ENCODE data around the gene TMEM190. TPM values are rescaled to one million over a fixed set of nuclear protein-coding genes. Genes with fewer than 3 reads are reported as not detected.

TMEM190 gene
- total RNA-seq, 1 donor from 2014 or later: not detected

- H3K27ac Mint-ChIP-seq: peak overlapping the region; percentile 30
- H3K27me3 Mint-ChIP-seq: no peaks in the 10 kb centered on the region
- no peaks in the 10 kb centered on the region for H3K9me3 Mint-ChIP-seq
- ATAC-seq (ENCODE audit: low read depth) (no peak), DNase-seq (no peak)
- TF ChIP-seq CTCF (IDR thresholded peaks at IDR 0.05): no peak
- POLR2A ChIA-PET: interaction anchor here (1.2 to 11.3 kb wide), 4 partner anchors 15 to 129 kb away, joined by 4 to 215 read pairs (median 8); partner anchors contain the start of genes HSPBP1, PPP6R1, UBE2S and ZNF628
- peak overlapping the region; percentile 100 for H3K4me3 Mint-ChIP-seq
- H3K4me1 Mint-ChIP-seq: peaks cover 66% of the 10 kb centered on the region
- intact Hi-C loops (cut with micrococcal nuclease): no loop called here
- CTCF ChIA-PET: interaction anchor here (1.1 kb wide), 1 partner anchor 116 kb away, joined by 3 read pairs; no protein-coding TSS in a partner anchor
- H3K36me3 Mint-ChIP-seq (ENCODE audit: low read depth): peaks cover 69% of the 10 kb centered on the region
Measured at GRCh38 chr19:55387736-55388497, 11.3 kb downstream of the TMEM190 start.

GRCh38 chr19:55389386-55390317 lies 13.0 kb downstream of the TMEM190 start:
- H3K36me3 Mint-ChIP-seq (ENCODE audit: low read depth): peaks cover 73% of the 10 kb centered on the region
- CTCF ChIA-PET: interaction anchor here (0.6 kb wide), 1 partner anchor 36 kb away, joined by 3 read pairs; no protein-coding TSS in a partner anchor
- no peaks in the 10 kb centered on the region for H3K9me3 Mint-ChIP-seq
- no peak for TF ChIP-seq CTCF (IDR thresholded peaks at IDR 0.05)
- intact Hi-C loops (cut with micrococcal nuclease): no loop called here
- POLR2A ChIA-PET: interaction anchor here (0.6 to 11.3 kb wide), 3 partner anchors 13 to 146 kb away, joined by 3 to 215 read pairs (median 4); partner anchors contain the start of gene UBE2S
- H3K27ac Mint-ChIP-seq: peak overlapping the region; percentile 63
- H3K4me1 Mint-ChIP-seq: peaks cover 56% of the 10 kb centered on the region
- ATAC-seq (ENCODE audit: low read depth) (no peak), DNase-seq (no peak)
- H3K27me3 Mint-ChIP-seq: no peaks in the 10 kb centered on the region
- H3K4me3 Mint-ChIP-seq: peak overlapping the region; percentile 2

- ATAC-seq (ENCODE audit: low read depth) (no peak), DNase-seq (no peak)
- intact Hi-C loops (cut with micrococcal nuclease): no loop called here
- TF ChIP-seq CTCF (IDR thresholded peaks at IDR 0.05): no peak
- ChIA-PET CTCF (no interaction called here), POLR2A (interaction anchor here (0.6 to 11.3 kb wide), 2 partner anchors 12 to 55 kb away, joined by 3 to 215 read pairs; partner anchors contain the start of gene UBE2S)
- no peaks in the 10 kb centered on the region for H3K9me3 Mint-ChIP-seq
- peaks cover 73% of the 10 kb centered on the region for H3K36me3 Mint-ChIP-seq (ENCODE audit: low read depth)
- H3K4me1 Mint-ChIP-seq: peaks cover 48% of the 10 kb centered on the region
- no peaks in the 10 kb centered on the region for H3K27me3 Mint-ChIP-seq
- no peak overlapping the region for H3K4me3 Mint-ChIP-seq
- H3K27ac Mint-ChIP-seq: peak overlapping the region; percentile 32
Measured at GRCh38 chr19:55390461-55390880, 13.8 kb downstream of the TMEM190 start.

GRCh38 chr19:55391191-55391670 lies 14.6 kb downstream of the TMEM190 start:
- intact Hi-C loops (cut with micrococcal nuclease): no loop called here
- CTCF ChIA-PET: no interaction called here
- H3K9me3 Mint-ChIP-seq: no peaks in the 10 kb centered on the region
- H3K27ac Mint-ChIP-seq: no peak overlapping the region
- H3K27me3 Mint-ChIP-seq: no peaks in the 10 kb centered on the region
- POLR2A ChIA-PET: interaction anchor here (0.6 to 11.3 kb wide), 2 partner anchors 11 to 56 kb away, joined by 3 to 215 read pairs; partner anchors contain the start of gene UBE2S
- peaks cover 43% of the 10 kb centered on the region for H3K4me1 Mint-ChIP-seq
- H3K36me3 Mint-ChIP-seq (ENCODE audit: low read depth): peaks cover 66% of the 10 kb centered on the region
- ATAC-seq (ENCODE audit: low read depth) (no peak), DNase-seq (no peak)
- no peak for TF ChIP-seq CTCF (IDR thresholded peaks at IDR 0.05)
- no peak overlapping the region for H3K4me3 Mint-ChIP-seq

All from activated B cell treated with CpG ODN at 0.5 μM for 24 hours (primary cell).